ENCODE results near the gene ALDH1A2.

ALDH1A2 gene

GRCh38 chr15:57947282-57947681, 118.2 kb downstream of the ALDH1A2 start:
- no peak for DNase-seq (ENCODE audit: low read depth)
- no peak overlapping the region for H3K4me3 ChIP-seq (ENCODE audit: low read depth, low read length)

GRCh38 chr15:57946491-57947048, 118.9 kb downstream of the ALDH1A2 start:
- no peak for DNase-seq (ENCODE audit: low read depth)
- no peak overlapping the region for H3K4me3 ChIP-seq (ENCODE audit: low read depth, low read length)
- TF ChIP-seq CTCF (IDR thresholded peaks at IDR 0.05; ENCODE audit: control insufficient read depth, extremely low read depth, insufficient read depth) = no peak

More at GRCh38 chr15:57947282-57947681, 118.2 kb downstream of the ALDH1A2 start:
- no peak for TF ChIP-seq CTCF (IDR thresholded peaks at IDR 0.05; ENCODE audit: control insufficient read depth, extremely low read depth, insufficient read depth)

GRCh38 chr15:57945616-57946015, 119.9 kb downstream of the ALDH1A2 start:
- no peak overlapping the region for H3K4me3 ChIP-seq (ENCODE audit: low read depth, low read length)
- TF ChIP-seq CTCF (IDR thresholded peaks at IDR 0.05; ENCODE audit: control insufficient read depth, extremely low read depth, insufficient read depth) = no peak
- DNase-seq (ENCODE audit: low read depth) = no peak

- DNase-seq (ENCODE audit: low read depth) = no peak
These were observed 121.6 kb downstream of the ALDH1A2 start for GRCh38 chr15:57943754-57944420.

GRCh38 chr15:57943171-57943570, 122.3 kb downstream of the ALDH1A2 start:
- TF ChIP-seq CTCF (IDR thresholded peaks at IDR 0.05; ENCODE audit: control insufficient read depth, extremely low read depth, insufficient read depth) = no peak
- no peak overlapping the region for H3K4me3 ChIP-seq (ENCODE audit: low read depth, low read length)
- DNase-seq (ENCODE audit: low read depth) = no peak

More at GRCh38 chr15:57943754-57944420, 121.6 kb downstream of the ALDH1A2 start:
- TF ChIP-seq CTCF (IDR thresholded peaks at IDR 0.05; ENCODE audit: control insufficient read depth, extremely low read depth, insufficient read depth) = no peak
- H3K4me3 ChIP-seq (ENCODE audit: low read depth, low read length) = no peak overlapping the region

- no peak for DNase-seq (ENCODE audit: low read depth)
- no peak for TF ChIP-seq CTCF (IDR thresholded peaks at IDR 0.05; ENCODE audit: control insufficient read depth, extremely low read depth, insufficient read depth)
These were observed 123.7 kb downstream of the ALDH1A2 start for GRCh38 chr15:57941816-57942215.

GRCh38 chr15:57932348-57932747, 133.2 kb downstream of the ALDH1A2 start:
- no peak for DNase-seq (ENCODE audit: low read depth)
- no peak overlapping the region for H3K4me3 ChIP-seq (ENCODE audit: low read depth, low read length)
- TF ChIP-seq CTCF (IDR thresholded peaks at IDR 0.05; ENCODE audit: control insufficient read depth, extremely low read depth, insufficient read depth) = no peak

More at GRCh38 chr15:57941816-57942215, 123.7 kb downstream of the ALDH1A2 start:
- H3K4me3 ChIP-seq (ENCODE audit: low read depth, low read length) = no peak overlapping the region

Measured in LNCaP clone FGC (cell line).